ENCODE data around the gene DPP4. TPM values are rescaled to one million over a fixed set of nuclear protein-coding genes. Genes with fewer than 3 reads are reported as not detected.

DPP4 gene
- total and polyA plus RNA-seq, 2 of the 4 experiments (the other 2 are of a cell fraction), result 13.2 to 19.0 TPM

GRCh38 chr2:162062559-162062958 lies 11.5 kb downstream of the DPP4 start:
- TF ChIP-seq ELK1 (IDR thresholded peaks at IDR 0.05; ENCODE audit: borderline replicate concordance, low read depth, low read length), result no peak
- no peak for TF ChIP-seq CTCF (conservative IDR thresholded peaks at IDR 0.05; ENCODE audit: low read depth, low read length)
- TF ChIP-seq MAZ (IDR thresholded peaks at IDR 0.05; ENCODE audit: borderline replicate concordance, low read depth, low read length), result no peak
- TF ChIP-seq CEBPB (IDR thresholded peaks at IDR 0.05; ENCODE audit: low read depth, low read length), result no peak
- no peak for TF ChIP-seq POLR2A (IDR thresholded peaks at IDR 0.05; ENCODE audit: low read depth, low read length)
- no peak for TF ChIP-seq MAFK (IDR thresholded peaks at IDR 0.05; ENCODE audit: low read depth, low read length)
- no peak for TF ChIP-seq BHLHE40 (IDR thresholded peaks at IDR 0.05; ENCODE audit: low read depth, low read length)
- TF ChIP-seq FOS (IDR thresholded peaks at IDR 0.05; ENCODE audit: low read depth, low read length), result no peak
- TF ChIP-seq RCOR1 (IDR thresholded peaks at IDR 0.05; ENCODE audit: insufficient replicate concordance, low read length), result no peak
- no peak for TF ChIP-seq NFE2L2 (IDR thresholded peaks at IDR 0.05; ENCODE audit: low read depth, low read length)
- no peak for TF ChIP-seq MXI1 (IDR thresholded peaks at IDR 0.05; ENCODE audit: borderline replicate concordance, low read depth, low read length)
- TF ChIP-seq SMC3 (IDR thresholded peaks at IDR 0.05; ENCODE audit: low read depth, low read length), result no peak
- no peak for TF ChIP-seq RFX5 (IDR thresholded peaks at IDR 0.05; ENCODE audit: low read depth, low read length)
- no peak for TF ChIP-seq USF2 (IDR thresholded peaks at IDR 0.05; ENCODE audit: low read depth, low read length)
- TF ChIP-seq CHD1 (IDR thresholded peaks at IDR 0.05; ENCODE audit: low read depth, low read length), result no peak
- no peak for TF ChIP-seq RAD21 (IDR thresholded peaks at IDR 0.05; ENCODE audit: low read length)
- H3K36me3 ChIP-seq (ENCODE audit: control insufficient read depth, insufficient read depth, low read length), result peaks cover 5% of the 10 kb centered on the region; the same call in 1 of the 2 replicates
- H2AFZ ChIP-seq (replicated peaks; ENCODE audit: low read length, poor library complexity), result no peak overlapping the region
- DNase-seq, result no peak
- H2AK5ac ChIP-seq (ENCODE audit: low read depth, low read length), result no peak overlapping the region
- H4K91ac ChIP-seq (ENCODE audit: insufficient read depth, low read depth, low read length), result no peak overlapping the region
- H3K27ac ChIP-seq (ENCODE audit: insufficient read depth, low read length), result no peak overlapping the region
- in situ Hi-C loops (cut with MboI; ENCODE audit: low sequenced_read_pairs), result no loop called here
- CTCF ChIA-PET, result no interaction called here
- no TSS peak for BruUV-seq (replicated peaks)
- no peak overlapping the region for H3K9ac ChIP-seq (ENCODE audit: low read depth, low read length)
- dilution Hi-C loops (cut with HindIII; ENCODE audit: low sequenced_read_pairs, unreplicated experiment), result no loop called here
- H3K4me1 ChIP-seq (ENCODE audit: control insufficient read depth, insufficient read depth, low read length), result peaks cover 3% of the 10 kb centered on the region; the same call in 1 of the 2 replicates
- no peak overlapping the region for H3K4me3 ChIP-seq (ENCODE audit: insufficient read depth, low read depth, low read length)
- H3K4ac ChIP-seq (ENCODE audit: low read depth, low read length), result no peak overlapping the region
- no peaks in the 10 kb centered on the region for H3K9me1 ChIP-seq (ENCODE audit: insufficient read depth, low read length)
- no peak overlapping the region for H2BK20ac ChIP-seq (ENCODE audit: low read depth, low read length)
- peaks cover 0 to 3% of the 10 kb centered on the region in 2 experiments; a peak in 1 of 4 replicates for H3K79me1 ChIP-seq (ENCODE audit: low read depth in 1 of 2, low read length in 2 of 2)
- no peak overlapping the region for H2AK9ac ChIP-seq (replicated peaks; ENCODE audit: low read depth, low read length, poor library complexity)
- peak; percentile 37 for ATAC-seq (ENCODE audit: low read depth)
- no peak overlapping the region for H3K14ac ChIP-seq (replicated peaks; ENCODE audit: low read depth, low read length)
- no peak overlapping the region for H2BK120ac ChIP-seq (ENCODE audit: low read depth, low read length)
- no peak overlapping the region for H3K56ac ChIP-seq (ENCODE audit: extremely low read depth, insufficient read depth, low read length)
- no peak overlapping the region for H3K23ac ChIP-seq (ENCODE audit: low read depth, low read length)
- H4K5ac ChIP-seq (ENCODE audit: low read depth, low read length), result no peak overlapping the region
- intact Hi-C loops (cut with micrococcal nuclease), result no loop called here
- no peaks in the 10 kb centered on the region for H3K27me3 ChIP-seq (ENCODE audit: control insufficient read depth, insufficient read depth, low read length)
- H2BK15ac ChIP-seq (ENCODE audit: low read depth, low read length), result no peak overlapping the region
- H3K9me3 ChIP-seq (ENCODE audit: control insufficient read depth, insufficient read depth, low read length), result peaks cover 2% of the 10 kb centered on the region; the same call in 1 of the 2 replicates
- WGBS, 2 experiments (ENCODE audit: extremely low coverage in 2 of 2, insufficient read length in 1 of 2), result no CpG with 5 or more reads among the region's 2 CpGs
- no peaks in the 10 kb centered on the region for H4K20me1 ChIP-seq (ENCODE audit: insufficient read depth, low read length)
- no peak overlapping the region for H3K18ac ChIP-seq (ENCODE audit: low read depth, low read length)
- H4K8ac ChIP-seq (ENCODE audit: low read depth in 2 of 2, low read length in 2 of 2), result no peak overlapping the region
- H3K4me2 ChIP-seq (ENCODE audit: low read depth, low read length), result no peak overlapping the region
- POLR2A ChIA-PET (ENCODE audit: unreplicated experiment), result no interaction called here
- H2BK5ac ChIP-seq (ENCODE audit: low read depth, low read length, poor library complexity, severe bottlenecking), result no peak overlapping the region
